Mucosa of rectum (tissue), 2 donors: ENCODE data around the gene LRRC56.
A peak's percentile ranks its signal among the peaks of the same experiment; 100 is the strongest.

Source experiments
- H3K27ac ChIP-seq, 2 donors: one replicate each; pipeline ENCODE4 v1.7.0; 2013; ENCODE audit warnings: inconsistent platforms in 2 of 2, low read depth in 2 of 2, low read length in 2 of 2
- H3K27me3 ChIP-seq, 2 donors: one replicate each; pipeline ENCODE4 v1.7.0; 2013; ENCODE audit warnings: low read length in 2 of 2; ENCODE audit not compliant: control insufficient read depth in 2 of 2, insufficient read depth in 2 of 2
- H3K36me3 ChIP-seq, 2 donors: one replicate each; pipeline ENCODE4 v1.7.0; 2013; ENCODE audit warnings: low read length in 2 of 2; ENCODE audit not compliant: control insufficient read depth in 2 of 2, insufficient read depth in 2 of 2
- H3K4me1 ChIP-seq, 2 donors: one replicate each; pipeline ENCODE4 v1.7.0; 2013; ENCODE audit warnings: low read length in 2 of 2, mild to moderate bottlenecking in 1 of 2; ENCODE audit not compliant: control insufficient read depth in 2 of 2, insufficient read depth in 2 of 2
- H3K4me3 ChIP-seq, 2 donors: one replicate each; pipeline ENCODE4 v1.7.0; 2013; ENCODE audit warnings: low read length in 2 of 2
- H3K9ac ChIP-seq, 2 donors: one replicate each; pipeline ENCODE4 v1.7.0; 2013; ENCODE audit warnings: low read length in 2 of 2, low read depth in 1 of 2, mild to moderate bottlenecking in 1 of 2
- H3K9me3 ChIP-seq, 2 donors: one replicate each; pipeline ENCODE4 v1.7.0; 2013; ENCODE audit warnings: low read length in 2 of 2; ENCODE audit not compliant: control insufficient read depth in 2 of 2
- donor health status: healthy.
- donor health status: Normal muscosa, but diverticular disease.

The LRRC56 gene

DNA sequence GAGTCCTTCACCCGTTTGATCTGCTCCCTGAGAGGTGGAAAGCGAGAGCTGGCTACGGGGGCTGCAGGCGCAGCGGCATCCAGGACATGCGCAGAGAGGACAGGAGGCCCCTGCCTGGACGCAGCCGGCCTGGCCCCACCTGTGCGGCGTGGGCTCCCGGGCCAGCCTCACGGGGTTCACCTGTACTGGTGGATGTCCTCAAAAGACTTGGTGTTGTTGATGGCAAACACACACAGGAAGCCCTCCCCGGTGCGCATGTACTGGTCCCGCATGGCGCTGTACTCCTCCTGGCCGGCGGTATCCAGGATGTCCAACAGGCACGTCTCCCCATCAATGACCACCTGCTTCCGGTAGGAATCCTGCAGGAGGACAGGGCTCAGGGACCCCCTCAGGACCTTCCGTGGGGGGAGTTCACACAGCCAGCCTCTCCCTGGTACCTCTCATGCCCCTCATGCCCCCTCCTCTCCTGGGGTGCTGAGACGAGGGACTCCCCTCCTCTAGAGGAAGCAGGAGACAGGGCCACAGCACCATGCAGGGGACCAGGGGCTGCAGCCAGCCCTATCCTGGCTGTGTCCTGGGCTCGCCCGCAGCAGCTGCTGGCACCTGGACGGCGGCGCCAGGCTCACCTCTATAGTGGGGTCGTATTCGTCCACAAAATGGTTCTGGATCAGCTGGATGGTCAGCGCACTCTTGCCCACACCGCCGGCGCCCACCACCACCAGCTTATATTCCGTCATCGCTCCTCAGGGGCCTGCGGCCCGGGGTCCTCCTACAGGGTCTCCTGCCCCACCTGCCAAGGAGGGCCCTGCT lies 3.5 kb upstream of the LRRC56 start:
- no peak overlapping the region for H3K27ac ChIP-seq
- H3K36me3 ChIP-seq = peaks cover 11 to 14% of the 10 kb centered on the region in 2 donors
- H3K4me3 ChIP-seq = peak overlapping the region in 1 of 2 donors; percentile 74
- H3K9ac ChIP-seq = no peak overlapping the region
- no peaks in the 10 kb centered on the region for H3K9me3 ChIP-seq
- peaks cover 22% of the 10 kb centered on the region in 2 donors for H3K4me1 ChIP-seq
- H3K27me3 ChIP-seq = no peaks in the 10 kb centered on the region

DNA sequence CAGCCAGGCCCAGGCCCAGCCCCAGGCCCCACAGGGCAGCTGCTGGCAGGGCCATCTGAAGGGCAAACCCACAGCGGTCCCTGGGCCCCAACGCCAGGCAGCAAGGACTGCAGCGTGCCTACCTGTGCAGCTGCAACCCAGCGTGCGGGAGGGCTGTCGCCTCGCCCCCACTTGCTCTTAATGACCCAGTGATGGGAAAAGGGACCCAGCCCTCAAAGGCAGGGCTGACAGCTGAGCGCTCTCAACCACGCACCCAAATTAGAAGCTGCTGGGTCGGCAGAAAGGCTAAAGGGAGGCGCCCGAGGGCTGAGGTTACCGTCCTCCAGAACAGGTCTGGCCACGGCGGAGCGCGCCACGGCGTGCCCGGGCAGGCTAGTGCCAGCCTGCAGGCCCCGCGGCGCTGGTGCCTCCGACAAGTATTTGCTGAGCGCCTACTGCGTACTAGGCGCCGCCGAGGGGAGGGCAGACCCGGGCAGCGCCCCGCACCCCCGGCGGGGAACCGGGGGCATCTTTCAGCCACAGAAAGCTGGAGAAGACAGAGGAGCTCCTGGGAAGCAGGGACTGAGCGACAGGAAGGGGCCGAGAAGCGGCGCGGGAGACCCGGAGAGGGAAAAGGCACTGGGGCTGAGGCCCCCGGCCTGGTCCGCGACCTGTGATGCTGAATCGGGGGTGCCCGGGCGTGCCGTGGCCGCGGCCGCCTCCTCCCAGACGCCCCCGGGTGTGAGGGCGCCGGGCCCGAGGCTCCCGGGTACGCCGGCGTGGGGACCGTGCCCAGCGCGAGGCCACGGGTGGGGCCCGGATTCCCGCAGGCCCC lies 2.7 kb upstream of the LRRC56 start:
- peak overlapping the region; percentile 70 to 79 for H3K9ac ChIP-seq

DNA sequence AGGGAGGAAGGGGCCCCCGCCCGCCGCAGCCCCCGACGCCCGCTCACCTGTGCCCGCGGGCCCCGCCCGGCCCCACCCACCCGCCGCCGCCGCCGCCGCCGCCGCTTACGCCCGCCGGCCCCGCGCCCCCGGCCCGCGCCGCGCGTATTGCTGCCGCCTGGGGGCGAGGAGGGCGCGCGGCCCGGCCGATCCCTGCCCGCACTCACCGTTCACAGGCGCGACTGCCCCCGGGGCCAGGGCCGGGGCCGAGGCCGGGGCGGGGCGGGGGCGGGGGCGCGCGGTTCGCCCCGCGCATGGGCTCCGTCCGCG lies 2.2 kb upstream of the LRRC56 start:
- no peaks in the 10 kb centered on the region for H3K9me3 ChIP-seq
- H3K9ac ChIP-seq = no peak overlapping the region
- peaks cover 11 to 14% of the 10 kb centered on the region in 2 donors for H3K36me3 ChIP-seq
- H3K4me1 ChIP-seq = peaks cover 22% of the 10 kb centered on the region in 2 donors
- H3K27me3 ChIP-seq = no peaks in the 10 kb centered on the region
- peak overlapping the region in 1 of 2 donors; percentile 67 for H3K27ac ChIP-seq
- H3K4me3 ChIP-seq = peak overlapping the region in 1 of 2 donors; percentile 69

More for the DNA sequence above, 2.7 kb upstream of the LRRC56 start:
- Histone ChIP-seq H3K4me3 (peak overlapping the region; percentile 69 to 74), H3K27me3 (no peaks in the 10 kb centered on the region), H3K4me1 (peaks cover 22% of the 10 kb centered on the region in 2 donors), H3K36me3 (peaks cover 11 to 14% of the 10 kb centered on the region in 2 donors), H3K27ac (peak overlapping the region; percentile 39 to 67), H3K9me3 (no peaks in the 10 kb centered on the region)

DNA sequence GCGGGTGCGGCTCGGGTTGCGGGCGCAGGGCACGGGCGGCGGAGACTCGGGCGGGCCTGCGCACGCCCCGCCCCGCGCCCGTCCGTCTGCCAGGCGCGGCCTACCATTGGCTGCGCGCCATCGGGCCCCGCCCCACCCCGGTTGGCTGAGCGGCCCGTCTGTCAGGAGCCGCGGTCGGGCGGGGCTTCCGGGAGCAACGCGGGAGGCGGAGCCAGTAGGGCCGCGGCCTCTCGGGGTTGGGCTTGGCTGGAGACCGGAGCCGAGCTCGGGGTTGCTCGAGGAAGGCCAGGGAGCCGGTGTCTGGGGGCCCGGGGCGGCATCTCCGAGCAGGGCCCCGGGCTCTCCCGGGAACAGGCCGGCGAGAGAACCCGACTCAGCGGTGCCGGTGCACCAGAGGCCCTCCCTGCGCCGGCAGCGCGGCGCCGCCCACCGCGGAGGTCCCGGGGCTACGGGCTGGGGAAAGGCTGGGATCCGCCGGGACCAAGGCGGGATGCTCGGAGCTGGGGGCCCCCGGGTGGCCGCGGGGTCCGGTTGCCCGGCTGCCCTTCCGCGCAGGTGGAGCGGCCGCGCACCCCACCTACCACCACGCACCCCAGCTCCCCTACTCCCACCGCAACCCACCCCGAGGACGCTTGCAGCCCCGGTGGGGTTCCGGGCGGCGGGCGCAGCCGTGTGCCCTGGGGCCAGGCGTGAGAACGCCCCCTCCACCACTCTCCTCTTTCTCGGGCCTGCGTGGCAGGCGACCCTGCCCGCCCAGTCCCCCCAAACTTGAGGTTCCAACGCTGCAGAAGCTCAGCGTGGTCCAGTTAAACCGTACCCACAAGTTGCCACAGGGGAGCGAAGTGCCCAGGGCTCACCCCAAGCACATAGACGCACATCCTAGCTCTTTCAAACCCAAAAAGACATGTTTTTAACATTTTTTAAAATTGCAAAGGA lies 1.5 kb upstream of the LRRC56 start, which contains the start of gene HRAS:
Gene HRAS, minus strand, starts transcription at position 58 of the 936 bp plus-strand sequence.
- Histone ChIP-seq H3K9ac (peak within 1 kb of the TSS; percentile 70 to 79), H3K36me3 (peaks cover 11 to 14% of the 10 kb centered on the region in 2 donors), H3K27me3 (no peaks in the 10 kb centered on the region), H3K27ac (peak within 1 kb of the TSS; percentile 85 to 87), H3K4me1 (peaks cover 22% of the 10 kb centered on the region in 2 donors), H3K4me3 (peak within 1 kb of the TSS; percentile 70 to 74), H3K9me3 (no peaks in the 10 kb centered on the region)

DNA sequence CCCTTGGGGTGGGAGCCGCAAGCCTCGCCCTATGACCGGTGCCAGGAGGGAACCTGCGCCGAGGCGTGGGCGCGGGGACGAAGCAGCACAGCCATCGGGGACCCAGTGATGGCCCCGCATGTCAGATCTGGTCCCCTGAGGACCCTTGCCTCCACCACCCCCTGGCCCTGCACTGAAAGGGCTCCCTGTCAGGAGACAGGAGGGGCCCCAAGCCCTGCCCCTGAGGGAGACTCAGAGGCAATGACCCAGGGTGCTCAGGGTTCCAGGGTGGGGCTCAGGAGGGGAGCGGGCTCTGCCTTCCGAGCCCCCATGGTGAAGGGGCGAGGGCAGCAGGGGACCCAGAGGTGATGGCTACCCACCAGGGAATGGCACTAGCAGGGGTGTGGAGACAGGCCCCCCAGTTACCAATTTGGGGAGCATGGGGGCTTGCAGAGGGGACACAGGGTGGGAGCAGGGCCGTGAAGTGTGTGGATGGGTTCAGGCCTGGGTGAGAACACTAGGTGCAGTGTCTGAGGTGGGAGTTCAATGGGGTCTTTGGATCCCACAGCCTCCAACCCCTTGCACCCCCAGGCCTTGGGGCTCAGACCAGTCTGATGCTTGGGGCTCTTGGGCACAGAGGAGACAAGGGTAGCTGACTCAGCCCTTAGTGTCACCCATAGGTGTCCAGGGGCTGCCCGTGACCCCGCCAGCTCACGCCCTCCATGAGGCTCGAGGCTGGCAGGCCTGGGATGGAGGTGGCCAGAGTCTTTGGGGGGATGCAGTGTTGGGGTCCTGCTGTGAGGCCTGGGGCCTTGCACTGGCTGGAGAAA lies 499 bp downstream of the LRRC56 start:
- Histone ChIP-seq H3K4me3 (peak overlapping the region; percentile 65 to 70), H3K9ac (peak overlapping the region; percentile 60 to 78)

DNA sequence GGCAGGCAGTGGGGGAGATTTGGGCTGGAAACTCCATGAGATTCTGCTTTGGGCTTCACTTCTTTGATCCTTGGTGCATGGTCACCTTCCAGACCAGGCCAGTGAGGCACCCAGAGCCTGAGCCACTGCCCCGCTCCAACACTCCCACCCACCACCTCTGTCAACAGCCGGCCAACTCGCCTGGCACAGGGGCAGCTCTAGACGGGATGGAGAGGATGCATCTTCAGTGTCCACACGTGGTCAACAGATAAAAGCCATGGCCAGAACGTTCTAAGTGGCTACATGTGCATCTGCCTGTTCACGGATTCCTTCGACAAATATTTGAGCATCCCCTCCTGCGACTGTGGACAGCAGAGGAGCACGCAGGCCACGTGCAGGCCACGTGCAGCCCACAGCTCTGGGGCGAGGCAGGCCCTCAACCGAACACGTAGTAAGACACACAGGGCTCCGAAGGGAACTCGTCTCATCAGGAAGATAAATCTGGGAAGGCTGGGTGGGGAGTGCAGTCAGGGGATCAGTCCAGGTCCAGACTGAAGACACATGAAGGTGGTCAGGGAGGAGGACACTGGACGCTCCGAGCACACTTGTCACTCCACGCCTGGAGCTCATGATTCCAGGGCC lies 1.2 kb downstream of the LRRC56 start:
- Histone ChIP-seq H3K27ac (no peak overlapping the region), H3K36me3 (peaks cover 0 to under 1% of the 10 kb centered on the region in 2 donors), H3K27me3 (no peaks in the 10 kb centered on the region), H3K9me3 (no peaks in the 10 kb centered on the region), H3K4me1 (peaks cover 19 to 25% of the 10 kb centered on the region in 2 donors), H3K4me3 (no peak overlapping the region), H3K9ac (no peak overlapping the region)

More for the DNA sequence above, 499 bp downstream of the LRRC56 start:
- H3K4me1 ChIP-seq = peaks cover 22 to 28% of the 10 kb centered on the region in 2 donors
- peak overlapping the region; percentile 85 to 87 for H3K27ac ChIP-seq
- no peaks in the 10 kb centered on the region for H3K27me3 ChIP-seq
- H3K36me3 ChIP-seq = peaks cover 0 to 5% of the 10 kb centered on the region in 2 donors
- H3K9me3 ChIP-seq = no peaks in the 10 kb centered on the region

DNA sequence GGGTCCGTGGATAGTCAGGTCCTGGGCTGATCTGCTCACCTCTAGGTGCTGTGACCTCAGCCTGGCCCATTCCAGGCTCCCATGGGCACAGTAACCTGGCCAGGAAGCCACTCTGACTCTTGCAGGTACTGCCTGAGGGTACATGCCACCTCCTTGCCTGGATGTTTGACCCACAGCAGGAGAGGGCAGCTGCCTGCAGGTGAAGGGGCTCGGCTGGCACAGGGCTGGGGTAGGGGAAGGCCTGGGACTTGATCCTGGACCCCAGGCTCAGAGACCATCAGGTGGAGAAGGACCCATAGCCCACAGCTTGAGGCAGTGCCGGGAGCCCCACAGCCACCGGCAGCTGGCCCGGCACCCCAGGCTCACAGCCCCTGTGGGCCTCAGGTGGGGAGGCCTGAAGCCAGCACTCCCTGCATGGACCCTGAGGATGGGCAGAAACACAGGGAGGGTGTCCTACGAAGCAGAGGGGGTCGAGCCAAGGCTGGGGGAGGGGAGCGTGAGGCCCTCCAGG lies 2.7 kb downstream of the LRRC56 start:
- no peak overlapping the region for H3K4me3 ChIP-seq
- no peaks in the 10 kb centered on the region for H3K9me3 ChIP-seq
- no peaks in the 10 kb centered on the region for H3K36me3 ChIP-seq
- H3K4me1 ChIP-seq = peaks cover 9 to 21% of the 10 kb centered on the region in 2 donors
- H3K27ac ChIP-seq = no peak overlapping the region
- no peaks in the 10 kb centered on the region for H3K27me3 ChIP-seq
- H3K9ac ChIP-seq = no peak overlapping the region

DNA sequence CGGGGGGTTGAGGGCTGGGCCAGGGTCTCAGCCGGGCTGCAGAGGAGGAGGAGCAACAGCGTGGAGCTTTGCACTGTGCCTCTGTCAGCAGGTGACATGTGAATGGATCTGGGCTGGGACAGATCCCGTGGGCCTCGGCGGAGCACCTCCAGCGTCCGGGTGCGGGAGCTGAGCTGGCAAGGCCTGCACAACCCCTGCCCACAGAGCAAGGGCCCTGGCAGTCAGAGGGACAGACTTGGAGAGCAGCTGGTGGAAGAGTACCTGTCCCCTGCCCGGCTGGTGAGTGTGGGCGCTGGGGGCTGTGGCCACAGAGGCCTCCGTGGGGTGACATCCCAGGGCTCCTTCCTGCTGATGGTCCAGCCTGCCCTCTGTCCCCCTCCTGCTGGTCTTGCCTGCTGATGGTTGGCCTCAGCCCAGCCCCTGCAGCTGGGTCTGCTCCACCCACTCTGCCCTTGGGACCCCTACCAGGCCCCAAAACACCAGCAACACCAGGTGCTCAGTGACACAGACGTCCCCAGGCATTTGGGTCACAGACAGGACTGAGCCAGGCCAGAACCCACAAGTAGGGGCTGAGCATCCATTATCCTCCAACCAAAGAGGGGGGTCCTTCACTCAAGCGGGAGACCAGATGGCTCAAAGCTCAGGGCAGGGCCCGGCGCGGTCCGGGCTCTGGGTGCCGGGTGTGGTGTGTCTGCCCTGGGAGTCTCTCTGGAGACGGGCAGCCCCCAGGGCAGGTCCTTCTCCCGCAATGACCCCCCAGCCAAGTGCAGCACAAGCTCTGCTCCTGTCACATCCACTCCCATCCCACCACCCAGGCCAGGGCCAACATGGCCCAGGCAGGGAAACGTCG lies 3.5 kb downstream of the LRRC56 start:
- H3K9me3 ChIP-seq = no peaks in the 10 kb centered on the region

More for the DNA sequence above, 3.5 kb downstream of the LRRC56 start:
- Histone ChIP-seq H3K27ac (no peak overlapping the region), H3K4me1 (peaks cover 9 to 21% of the 10 kb centered on the region in 2 donors), H3K36me3 (no peaks in the 10 kb centered on the region), H3K4me3 (no peak overlapping the region), H3K27me3 (no peaks in the 10 kb centered on the region), H3K9ac (no peak overlapping the region)
